Inflammatory macrophage (primary cell): ENCODE results near the gene MARCKSL1.
A peak's percentile ranks its signal among the peaks of the same experiment; 100 is the strongest.

Experiments used
- DNase-seq, 2 donors: peaks; one replicate each; pipeline ENCODE4 v3.0.0-alpha.2; 2020 to 2022

Gene MARCKSL1

DNA sequence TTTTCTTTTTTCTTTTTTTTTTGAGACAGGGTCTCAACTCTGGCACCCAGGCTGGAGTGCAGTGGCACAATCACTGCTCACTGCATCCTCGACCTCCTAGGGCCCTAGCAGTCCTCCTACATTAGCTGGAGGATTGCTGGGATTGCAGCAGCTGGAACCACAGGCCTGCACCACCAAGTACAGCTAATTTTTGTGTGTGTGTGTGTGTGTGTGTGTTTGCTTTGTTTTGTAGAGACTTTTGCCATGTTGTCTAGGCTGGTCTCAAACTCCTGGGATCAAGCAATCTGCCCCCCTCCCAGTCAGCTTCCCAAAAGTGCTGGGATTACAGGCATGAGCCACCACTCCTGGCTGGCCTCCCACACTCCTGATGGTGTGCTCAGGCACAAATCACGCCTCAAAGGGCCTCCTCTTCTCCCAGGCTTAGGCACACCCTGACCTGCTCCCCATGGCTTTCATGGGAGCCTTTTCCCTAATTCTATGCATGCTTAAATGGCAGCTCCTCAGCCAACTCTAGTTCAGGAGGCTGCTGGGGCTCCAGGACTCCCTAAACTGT lies 16.9 kb upstream of the MARCKSL1 start:
- no peak for DNase-seq

DNA sequence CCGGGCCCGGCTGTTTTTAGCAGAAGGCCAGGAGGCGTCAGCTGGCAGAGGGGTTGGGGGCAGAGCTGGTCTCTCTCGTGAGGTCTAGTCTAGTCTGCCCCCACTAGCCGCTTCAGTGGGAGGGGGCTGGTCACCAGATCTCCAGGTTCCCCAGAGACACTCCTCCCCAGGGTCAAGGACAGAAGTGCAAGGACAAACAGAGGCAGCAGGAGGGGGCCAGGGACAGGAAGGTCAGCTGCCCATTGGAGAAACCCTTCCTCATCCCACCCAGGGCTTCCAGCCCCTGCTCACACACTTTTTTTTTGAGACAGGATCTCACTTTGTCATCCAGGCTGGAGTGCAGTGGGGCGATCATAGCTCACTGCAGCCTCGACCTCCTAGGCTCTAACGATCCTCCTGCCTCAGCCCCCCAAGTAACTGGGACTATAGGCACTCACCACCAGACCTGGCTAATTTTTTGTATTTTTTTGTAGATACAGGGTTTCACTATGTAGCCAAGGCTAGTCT lies 16.3 kb upstream of the MARCKSL1 start:
- DNase-seq = no peak

DNA sequence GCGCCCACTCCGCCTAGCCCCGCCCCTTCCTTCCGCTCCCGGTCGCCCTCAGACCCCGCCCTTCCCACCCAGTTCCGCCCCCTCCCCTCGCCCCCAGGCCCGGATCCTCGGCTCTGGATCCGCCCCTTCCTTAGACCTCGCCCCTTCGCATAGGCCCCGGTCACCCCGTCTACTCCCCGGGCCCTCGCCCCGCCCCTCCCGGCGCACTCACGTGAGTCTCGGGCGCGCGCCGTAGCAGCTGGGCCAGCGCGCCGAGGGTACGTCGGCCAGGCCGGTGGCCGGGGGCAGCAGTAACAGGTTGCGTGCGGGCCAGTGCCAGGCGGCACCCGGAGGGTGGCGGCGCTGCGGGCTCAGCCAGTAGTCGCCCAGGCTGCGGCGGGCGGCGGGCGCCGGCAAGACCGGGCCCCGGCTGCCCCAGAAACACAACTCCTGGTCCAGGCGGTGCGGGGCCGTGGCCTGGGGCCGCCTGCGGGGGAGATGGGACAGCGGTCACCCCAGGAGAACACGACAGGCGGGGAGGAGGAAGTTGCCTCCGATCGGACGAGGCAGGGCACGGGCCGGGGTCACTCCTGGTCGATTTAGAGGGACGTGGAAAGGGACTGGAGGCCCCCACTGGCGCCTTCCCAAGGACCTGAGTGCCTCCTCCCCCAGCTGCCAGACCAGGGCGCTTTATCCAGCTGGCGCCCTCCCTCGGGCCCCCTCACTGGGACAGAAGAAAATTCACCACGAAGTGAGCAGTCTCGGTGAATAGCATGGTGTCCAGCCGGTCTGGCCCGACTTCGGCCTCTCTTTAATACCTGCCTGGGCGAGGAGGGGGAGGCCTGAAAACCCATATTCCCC lies 15.6 kb upstream of the MARCKSL1 start:
- DNase-seq = peak; percentile 78 to 81

DNA sequence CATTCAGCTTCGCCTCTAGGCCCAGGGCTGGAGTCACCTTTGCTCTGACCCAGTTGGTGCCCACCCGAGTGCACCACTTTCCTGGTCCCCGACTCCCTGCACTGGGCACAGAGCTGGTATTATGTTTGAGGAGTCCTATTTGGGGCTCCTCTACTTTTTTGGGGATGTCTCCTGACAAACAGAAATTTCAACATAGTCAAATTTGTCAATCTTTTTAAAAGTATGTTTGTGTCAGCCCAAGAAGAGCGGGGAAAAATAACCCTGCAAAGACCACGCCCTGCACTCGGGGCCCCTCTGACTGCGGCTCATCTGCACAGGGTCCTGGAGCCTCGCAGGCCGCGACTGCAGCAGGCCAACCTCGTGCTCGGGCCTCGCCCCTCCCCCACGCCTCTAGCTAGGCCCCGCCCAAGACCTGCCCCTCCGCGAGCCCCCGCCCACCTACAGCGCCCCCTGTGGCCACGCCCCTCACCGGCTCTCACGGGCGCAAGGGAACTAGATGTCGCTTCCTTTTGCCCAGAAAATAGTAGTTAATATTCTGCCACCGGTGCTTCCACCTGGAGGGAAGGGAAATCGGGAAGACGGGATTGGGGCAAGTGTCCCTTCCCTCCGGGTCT lies 14.9 kb upstream of the MARCKSL1 start:
- DNase-seq = peak; percentile 55 to 74

DNA sequence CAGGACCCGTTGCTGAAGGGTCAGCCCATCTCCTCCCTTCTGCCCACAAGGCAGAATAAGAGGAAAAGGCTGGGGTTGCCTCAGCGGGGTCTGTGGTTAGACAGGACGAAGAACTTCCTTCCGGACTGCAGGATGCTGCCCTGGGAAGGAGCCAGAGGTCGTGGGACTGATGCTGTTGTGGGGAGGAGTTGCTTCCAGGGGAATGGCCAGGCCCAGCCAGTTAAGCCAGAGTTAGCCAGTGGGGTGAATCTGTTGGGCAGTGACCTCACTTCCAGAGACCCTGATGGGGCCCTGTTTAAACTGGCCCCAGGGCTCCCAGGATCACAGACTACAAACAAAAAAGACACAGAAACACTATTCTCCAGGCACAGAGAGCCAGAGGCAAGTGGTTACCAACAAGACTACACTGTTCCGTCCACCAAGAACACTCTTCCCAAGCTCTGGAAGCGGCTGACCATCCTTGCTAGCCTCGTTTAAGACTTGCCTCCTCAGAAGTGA lies 13.2 kb upstream of the MARCKSL1 start:
- peak; percentile 62 to 68 for DNase-seq

DNA sequence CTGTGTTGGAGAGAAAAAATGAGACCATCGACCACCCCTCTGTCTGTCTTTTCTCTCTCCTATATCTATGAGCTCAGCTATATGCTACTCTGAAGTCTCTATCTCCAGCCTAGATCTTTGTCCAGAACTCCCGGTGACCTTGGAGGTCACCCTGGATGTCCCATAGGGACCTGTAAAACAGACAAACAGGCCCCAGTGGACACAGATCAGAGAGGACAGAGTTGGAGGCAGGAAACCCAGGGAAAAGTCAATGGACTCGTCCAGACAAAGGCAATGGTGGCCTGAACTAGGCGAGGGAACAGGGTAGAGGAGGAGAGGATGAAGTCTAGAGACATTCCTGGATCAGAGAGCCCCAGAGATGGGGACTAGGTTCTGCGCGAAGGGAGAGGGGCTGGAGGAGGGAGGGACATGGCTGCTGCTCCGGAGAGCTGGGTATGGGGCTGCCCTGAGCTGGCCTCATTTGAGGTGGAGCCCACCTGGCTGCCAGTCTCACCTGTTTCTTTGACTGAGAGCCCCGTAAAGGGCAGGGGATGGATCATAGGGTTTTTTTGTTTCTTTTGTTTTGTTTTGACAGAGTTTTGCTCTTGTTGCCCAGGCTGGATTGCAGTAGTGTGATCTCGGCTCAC lies 10.6 kb upstream of the MARCKSL1 start:
- DNase-seq = no peak

DNA sequence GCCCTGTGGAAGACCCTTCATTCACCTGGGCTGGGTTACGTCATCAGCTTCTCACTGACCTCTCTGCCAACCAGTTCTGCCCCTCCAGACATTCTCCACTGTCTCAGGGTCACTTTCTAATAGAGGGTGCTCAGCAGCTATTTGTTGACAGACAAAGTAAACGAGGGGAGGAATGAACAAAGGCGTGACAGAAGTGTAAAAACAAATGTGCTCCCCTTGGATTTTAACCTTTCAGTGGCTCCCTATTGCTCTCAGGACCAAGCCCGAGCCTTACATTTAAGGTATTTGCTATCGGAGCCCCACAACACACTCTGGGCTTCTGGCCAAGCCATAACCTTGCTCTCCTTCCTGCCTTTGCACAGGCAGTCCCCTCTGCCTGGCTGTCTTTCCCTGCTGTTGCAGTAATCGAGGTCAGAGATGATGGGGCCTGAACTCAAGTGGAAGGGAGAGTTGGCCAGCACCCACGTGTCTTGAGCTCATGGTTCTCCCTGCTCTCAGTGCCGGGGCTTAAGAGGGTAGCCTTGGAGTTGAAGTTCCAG lies 9.3 kb upstream of the MARCKSL1 start:
- peak in 1 of 2 donors; percentile 19 for DNase-seq

DNA sequence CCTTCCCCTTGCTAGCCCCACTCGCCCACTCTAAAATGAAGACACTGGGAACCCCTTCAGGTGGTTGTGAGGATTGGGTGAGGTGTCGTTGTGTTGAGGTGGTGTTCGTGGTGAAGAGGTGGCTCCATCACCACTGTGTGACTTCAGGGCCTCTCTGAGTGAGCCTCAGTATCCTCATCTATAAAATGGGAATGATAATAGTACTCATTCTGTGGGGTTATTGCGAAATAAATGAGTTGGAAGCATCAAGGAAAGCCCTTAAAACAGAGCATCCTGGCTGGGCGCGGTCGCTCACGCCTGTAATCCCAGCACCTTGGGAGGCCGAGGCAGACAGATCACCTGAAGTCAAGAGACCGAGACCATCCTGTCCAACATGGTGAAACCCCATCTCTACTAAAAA lies 6.7 kb upstream of the MARCKSL1 start:
- DNase-seq = no peak

DNA sequence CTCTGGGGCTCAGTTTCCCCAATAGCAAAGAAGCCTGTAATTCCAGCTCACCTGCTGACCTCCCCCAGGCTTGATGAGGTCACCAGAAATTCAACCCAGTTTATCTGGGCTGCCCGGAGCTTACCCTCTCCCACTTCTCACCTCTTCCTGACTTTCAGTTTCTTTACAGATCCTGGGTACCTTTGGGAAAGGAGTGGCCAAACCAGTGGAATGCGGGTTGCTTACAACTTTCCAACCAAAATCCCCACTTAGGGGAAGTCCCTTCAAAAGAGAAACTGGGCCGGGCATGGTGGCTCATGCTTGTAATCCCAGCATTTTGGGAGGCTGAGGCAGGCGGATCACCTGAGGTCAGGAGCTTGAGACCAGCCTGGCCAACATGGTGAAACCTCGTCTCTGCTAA lies 5.9 kb upstream of the MARCKSL1 start:
- no peak for DNase-seq

DNA sequence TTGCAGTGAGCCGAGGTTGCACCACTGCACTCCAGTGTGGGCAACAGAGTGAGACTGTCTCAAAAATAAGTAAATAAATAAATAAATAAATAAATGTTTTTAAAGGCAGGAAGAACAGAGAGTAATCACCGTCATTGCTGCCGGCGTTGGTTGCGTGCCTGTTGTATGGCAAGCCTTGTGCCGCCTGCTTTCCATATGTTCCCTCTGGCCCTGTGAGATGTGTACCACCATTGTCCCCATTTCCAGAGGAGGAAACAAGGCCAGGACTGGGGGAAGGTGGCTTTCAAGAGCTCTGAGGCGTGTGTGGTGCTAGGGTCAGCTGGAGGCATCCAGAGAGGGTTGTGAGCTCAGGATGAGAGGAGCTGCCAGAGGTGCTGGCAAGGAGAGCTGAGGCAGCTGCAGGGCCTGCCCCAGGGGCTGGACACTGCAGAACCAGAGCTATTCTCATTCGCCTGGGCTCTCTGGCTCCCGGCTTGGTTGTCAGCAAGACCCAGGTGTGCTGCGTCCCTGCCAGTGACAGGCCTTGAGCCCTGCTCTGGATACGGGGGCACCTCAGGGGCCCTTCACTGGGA lies 5.2 kb upstream of the MARCKSL1 start:
- DNase-seq = no peak

DNA sequence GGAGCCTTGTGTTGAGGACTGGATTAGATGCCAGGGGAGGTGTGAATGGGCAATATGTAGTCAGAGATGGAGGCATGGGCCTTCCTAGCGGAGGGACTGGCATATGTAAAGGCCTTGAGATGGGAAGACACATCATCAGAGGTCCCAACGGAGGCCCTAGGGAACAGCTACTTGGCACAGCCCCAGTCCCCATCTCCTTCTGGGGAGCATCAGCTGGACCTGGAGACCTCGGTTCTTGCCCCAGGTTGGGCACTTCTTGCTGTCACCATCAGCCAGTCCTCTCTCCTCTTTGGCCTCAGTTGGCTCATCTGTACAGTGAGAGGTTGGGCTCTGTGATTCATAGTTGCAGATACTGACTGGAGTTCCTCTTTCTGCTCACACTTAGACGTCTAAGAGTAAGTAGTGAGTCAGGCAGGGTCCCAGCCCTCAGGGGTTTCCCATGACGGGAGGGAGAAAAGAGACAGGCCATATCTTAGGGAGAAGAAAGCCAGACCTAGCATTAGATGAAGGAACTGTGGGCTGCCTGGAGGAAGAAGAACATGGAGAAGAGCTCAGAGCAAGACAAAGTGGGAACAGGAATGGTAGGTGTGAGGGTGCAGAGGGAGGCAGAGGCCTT lies 3.4 kb upstream of the MARCKSL1 start:
- peak; percentile 87 to 88 for DNase-seq

DNA sequence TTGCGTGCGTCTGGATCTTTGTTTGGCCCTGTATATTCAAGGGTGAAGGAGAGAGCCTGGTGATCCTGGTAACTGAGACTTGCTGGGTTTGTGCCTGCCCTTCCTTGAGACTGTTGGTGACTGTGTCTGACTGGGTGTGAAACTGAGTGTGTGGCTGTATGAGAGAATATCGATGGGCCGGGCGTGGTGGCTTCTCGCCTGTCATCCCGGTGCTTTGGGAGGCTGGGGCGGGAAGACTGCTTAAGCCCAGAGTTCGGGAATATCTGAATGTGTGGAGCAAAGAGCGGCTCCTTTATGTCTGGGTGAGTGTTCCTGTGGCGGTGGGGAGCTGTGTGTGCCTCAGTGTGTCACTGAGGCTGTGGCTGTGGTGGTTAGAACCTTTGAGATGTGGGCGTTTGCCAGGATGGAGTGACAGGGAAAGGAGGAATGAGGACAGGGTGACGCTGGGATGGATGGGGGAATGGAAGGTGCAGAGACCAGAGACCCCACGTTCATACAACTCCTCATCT lies 2.7 kb upstream of the MARCKSL1 start:
- DNase-seq = no peak

DNA sequence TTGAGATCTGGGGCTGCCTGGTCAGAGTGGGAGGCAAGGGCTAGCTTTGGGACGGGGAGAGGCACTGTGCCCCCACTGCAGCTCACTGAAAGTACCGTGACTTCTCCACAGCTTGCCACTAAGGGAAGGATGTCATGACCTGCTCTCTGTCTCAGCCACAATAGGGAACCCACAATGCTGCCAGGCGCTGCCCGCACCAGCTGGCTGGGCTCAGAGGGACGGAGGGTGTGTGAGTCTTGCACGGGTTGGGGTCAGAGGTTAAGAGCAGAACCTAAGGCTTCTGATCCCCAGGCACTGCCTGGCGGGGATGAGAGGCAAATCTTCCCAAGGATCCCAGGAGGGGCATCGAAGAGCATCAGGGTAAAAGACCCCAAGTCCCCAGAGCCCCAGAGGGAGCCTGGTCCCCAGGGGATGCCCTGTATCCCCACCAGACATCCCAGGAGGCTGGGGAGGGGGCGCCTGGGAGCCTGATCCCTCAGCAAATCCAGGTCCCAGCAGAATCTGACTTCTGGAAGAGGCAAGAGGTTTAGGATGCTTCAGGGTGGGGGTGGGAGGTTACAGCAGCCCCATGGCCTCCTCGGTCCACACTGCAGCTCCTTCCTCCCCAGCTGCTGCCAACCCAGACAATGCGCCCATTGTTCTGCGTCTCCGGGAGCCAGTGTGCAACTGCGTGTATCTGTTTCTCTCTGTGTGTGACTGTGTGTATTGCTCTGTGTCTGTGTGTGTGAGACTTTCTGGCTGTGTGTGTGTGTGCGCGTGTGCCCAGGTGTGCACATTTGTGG lies 2.0 kb upstream of the MARCKSL1 start:
- peak; percentile 74 to 75 for DNase-seq

DNA sequence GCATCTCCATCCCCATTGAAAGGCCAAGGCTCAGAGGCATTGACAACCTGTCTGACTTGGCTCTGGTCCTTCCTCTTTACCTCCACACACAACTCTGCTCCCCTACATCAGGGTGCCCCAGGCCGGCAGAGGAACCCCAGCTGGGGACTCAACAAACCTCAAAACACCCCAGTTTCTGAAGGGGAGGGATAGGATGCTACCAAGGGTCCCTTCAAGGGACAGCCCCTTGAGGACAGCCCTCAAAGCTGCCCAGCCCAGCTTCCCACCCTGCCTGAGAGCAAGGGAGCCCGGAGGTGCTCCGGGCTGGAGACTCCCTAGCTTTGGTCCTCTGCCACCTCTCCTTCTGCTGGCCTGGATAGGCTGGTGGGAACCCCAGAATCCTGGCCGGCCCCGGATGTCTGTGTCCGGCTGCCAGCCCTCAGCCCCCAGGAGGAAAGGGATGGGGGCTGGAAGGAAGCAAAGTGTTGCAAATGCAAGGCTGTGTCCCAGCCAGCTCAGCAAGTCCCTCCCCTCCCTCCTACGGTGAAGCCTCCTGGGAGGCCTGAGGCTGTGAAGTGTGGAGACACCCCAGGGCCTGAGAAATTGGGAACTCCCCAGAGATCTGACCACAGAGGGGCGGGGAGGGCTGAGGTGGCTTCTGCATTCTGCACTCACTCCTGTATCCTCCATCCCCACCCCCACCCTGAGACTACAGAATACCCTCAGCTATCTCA lies 1.1 kb upstream of the MARCKSL1 start:
- peak; percentile 92 to 95 for DNase-seq

DNA sequence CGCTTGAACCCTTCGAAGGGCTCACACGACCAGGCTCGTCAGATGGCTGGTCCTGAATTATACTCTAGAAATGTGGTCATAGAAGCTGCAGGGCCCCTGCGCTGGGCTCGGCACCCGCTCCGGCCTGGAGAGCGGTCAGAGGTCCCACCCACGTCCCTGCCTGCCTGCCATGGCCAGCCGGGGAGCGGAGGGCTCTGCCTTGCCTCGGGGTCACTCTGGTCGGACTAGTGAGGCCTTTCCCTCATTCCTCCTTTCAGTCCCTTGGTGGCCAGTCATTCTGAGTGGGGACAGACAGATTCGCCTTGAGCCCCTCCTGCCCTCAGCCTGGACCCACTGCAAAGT lies 529 bp upstream of the MARCKSL1 start:
- no peak for DNase-seq

DNA sequence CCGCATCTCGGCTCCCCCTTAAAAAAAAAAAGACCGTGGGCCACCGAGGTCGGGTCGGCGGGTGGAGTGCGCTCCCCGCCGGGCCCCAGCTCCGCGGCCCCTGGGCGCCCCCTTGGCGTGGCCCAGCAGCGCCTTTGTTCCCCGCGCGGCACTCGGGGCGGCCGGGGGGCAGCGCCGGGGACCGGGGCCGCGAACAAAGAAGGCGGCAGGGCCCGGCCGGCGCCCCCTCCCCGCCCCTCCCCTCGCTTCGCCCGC lies 571 bp downstream of the MARCKSL1 start:
- DNase-seq = no peak

DNA sequence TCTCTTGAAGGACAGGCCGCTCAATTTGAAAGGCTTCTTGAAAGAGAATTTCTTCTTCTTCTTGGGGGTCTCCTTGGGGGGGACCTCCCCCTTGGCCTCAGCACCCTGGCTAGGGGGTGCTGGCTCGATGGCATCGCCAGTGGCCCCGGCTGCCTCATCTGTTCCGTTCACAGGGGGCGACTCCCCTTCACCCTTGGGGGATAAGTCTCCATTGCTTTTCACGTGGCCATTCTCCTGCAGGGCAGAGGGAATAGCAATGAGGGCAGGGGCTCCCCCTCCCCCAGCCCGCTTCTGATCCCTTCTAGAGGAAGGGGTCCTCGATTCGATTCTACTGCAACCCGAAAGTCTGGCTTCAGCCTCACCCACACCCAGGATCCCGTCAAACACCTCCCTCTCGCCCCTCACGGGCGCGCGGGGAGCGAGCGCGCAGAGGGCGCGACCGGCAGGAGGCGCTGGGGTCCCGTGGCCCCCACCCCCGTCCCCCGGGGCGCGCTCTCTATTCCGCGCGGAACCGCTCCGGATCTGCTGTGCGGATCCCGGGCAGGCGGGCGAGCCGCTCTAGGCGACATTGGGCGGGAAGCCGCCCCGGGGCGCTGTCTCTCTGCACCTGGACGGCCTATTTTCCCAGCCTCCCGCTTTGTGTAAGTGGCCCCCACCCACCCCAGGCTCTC lies 1.0 kb downstream of the MARCKSL1 start:
- peak; percentile 12 to 48 for DNase-seq

DNA sequence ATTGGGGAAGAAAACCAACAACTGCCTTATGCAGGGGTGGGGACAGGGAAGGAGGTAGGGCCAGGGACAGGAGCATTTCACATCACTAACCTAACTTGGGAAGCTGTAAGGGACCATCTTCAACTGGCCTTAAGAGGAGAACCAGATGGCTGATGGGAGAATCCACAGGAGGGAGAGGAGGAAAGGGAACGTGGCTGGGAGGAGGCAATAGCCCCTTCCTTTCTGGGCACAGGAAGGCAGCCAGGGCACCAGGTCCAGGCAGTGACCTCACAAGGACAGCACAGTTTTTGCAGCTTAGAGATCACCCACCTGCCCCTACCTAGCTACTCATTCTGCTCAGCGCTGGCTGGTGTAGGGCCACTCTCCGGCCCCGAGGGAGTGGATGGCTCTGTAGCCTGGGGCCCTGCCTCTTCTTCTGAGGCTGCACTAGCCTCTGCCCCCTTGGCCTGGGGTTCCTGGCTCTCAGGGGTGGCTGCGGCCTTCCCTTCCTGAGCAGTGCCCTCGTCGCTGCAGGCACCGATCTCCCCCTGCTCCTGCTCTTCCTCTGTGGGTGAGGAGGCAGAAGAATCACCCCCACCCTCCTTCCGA lies 1.7 kb downstream of the MARCKSL1 start:
- DNase-seq = no peak

DNA sequence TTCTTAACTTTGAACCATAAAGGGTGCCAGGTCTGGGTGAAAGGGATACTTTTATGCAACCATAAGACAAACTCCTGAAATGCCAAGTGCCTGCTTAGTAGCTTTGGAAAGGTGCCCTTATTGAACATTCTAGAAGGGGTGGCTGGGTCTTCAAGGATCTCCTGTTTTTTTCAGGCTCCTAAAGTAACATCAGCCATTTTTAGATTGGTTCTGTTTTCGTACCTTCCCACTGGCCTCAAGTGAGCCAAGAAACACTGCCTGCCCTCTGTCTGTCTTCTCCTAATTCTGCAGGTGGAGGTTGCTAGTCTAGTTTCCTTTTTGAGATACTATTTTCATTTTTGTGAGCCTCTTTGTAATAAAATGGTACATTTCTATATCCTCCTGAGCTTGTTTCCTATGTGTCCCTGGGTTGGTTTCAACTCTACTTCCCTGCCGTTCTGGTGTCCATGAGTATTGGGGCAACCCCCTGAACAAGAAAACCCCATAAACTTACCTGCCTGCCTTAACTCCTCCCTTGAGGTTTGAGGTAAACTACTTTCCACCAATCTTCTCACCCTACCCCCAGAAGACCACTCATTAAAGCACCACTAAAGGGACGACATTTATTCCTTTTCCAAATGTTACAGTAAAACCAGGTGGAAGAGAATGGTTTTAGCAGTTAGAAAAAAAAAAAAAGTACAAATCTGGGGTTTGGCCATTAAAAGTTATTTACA lies 2.6 kb downstream of the MARCKSL1 start:
- no peak for DNase-seq
